DND-41 (cell line): Measurements from ENCODE around the gene SMPD3.

Experiments
- CTCF ChIP-seq: IDR thresholded peaks from 2 replicates; pipeline ENCODE4 v1.5.1; 2012; ENCODE audit warnings: borderline replicate concordance, low read length, moderate library complexity, mild to moderate bottlenecking; ENCODE audit not compliant: poor library complexity, severe bottlenecking; ENCODE audit errors: extremely low read depth
- EZH2 ChIP-seq: IDR thresholded peaks from 3 replicates; pipeline ENCODE4 v1.6.1; 2012; ENCODE audit warnings: borderline replicate concordance, low read depth, mild to moderate bottlenecking, moderate library complexity, low read length, inconsistent platforms; ENCODE audit not compliant: severe bottlenecking

DNA sequence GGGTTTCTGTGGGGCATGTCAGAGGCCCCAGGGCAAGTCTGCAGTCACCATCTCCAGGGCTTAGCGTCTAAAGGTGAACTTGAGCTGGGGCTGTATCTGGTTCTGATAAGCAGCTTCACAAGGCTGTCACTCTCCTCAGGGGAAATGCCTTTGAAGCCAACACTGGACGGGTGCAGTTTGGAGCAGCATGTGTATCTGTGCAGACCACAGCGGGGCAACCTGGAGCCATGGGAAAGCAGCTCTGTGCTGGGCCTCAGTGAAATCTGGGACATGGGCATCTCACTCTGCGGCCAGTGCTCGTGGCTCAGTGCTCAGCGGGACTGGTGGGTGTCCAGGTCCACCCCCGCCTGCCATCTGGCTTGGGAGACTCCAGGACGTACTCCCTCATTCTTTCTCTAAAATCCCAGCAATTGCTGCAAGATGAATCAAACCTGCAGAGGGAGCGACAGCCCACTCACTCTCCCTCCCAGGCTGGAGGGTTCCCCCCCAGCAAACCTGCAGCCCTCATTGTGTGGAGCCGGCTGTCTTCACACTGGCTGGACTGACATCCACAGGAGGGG is 74.0 kb downstream of the SMPD3 start:
- TF ChIP-seq CTCF (peak; percentile 8), EZH2 (no peak)
